GM23338 (cell line): ENCODE data around the gene TCF7. TPM values are rescaled to one million over a fixed set of nuclear protein-coding genes. Genes with fewer than 3 reads are reported as not detected.

Experiments used
- ATAC-seq: fragments of 200-7000 bp; cut with Tn5 transposase; 3 replicates; pipeline ENCODE4 v1.9.1; 2020
- DNase-seq: peaks from one replicate; pipeline ENCODE4 v3.0.0-alpha.2; 2015; ENCODE audit warnings: low spot score
- H2AFZ ChIP-seq: fragments of 200-600 bp; sonication (generic); 2 replicates; pipeline ENCODE4 v1.8.0; 2016; ENCODE audit warnings: antibody characterized with exemption, mild to moderate bottlenecking, moderate library complexity
- H3F3A ChIP-seq: fragments of 200-600 bp; sonication (generic); replicated peaks from 2 replicates; pipeline ENCODE4 v1.8.0; 2017; ENCODE audit warnings: antibody characterized with exemption, mixed run types, low read depth
- H3K27ac ChIP-seq: fragments of 200-600 bp; sonication (generic); 2 replicates; pipeline ENCODE4 v1.6.1; 2016; ENCODE audit warnings: low read depth
- H3K27me3 ChIP-seq: fragments of 200-600 bp; sonication (generic); 2 replicates; pipeline ENCODE4 v1.8.0; 2016; ENCODE audit warnings: mild to moderate bottlenecking, mixed run types, moderate library complexity; ENCODE audit not compliant: insufficient read depth
- H3K36me3 ChIP-seq: fragments of 200-600 bp; sonication (generic); 2 replicates; pipeline ENCODE4 v1.8.0; 2016; ENCODE audit warnings: mild to moderate bottlenecking; ENCODE audit not compliant: insufficient read depth
- H3K4me1 ChIP-seq: fragments of 200-600 bp; sonication (generic); 2 replicates; pipeline ENCODE4 v1.8.0; 2016; ENCODE audit warnings: mild to moderate bottlenecking, moderate library complexity; ENCODE audit not compliant: insufficient read depth
- H3K4me2 ChIP-seq: fragments of 200-600 bp; sonication (generic); 2 replicates; pipeline ENCODE4 v1.7.1; 2017; ENCODE audit warnings: mixed run types
- H3K4me3 ChIP-seq: fragments of 200-600 bp; sonication (generic); 2 replicates; pipeline ENCODE4 v1.6.1; 2016; ENCODE audit warnings: mixed run types
- H3K79me2 ChIP-seq: fragments of 200-600 bp; sonication (generic); replicated peaks from 2 replicates; pipeline ENCODE4 v1.8.0; 2017; ENCODE audit warnings: mild to moderate bottlenecking; ENCODE audit not compliant: insufficient read depth
- H3K9me2 ChIP-seq: fragments of 200-600 bp; sonication (generic); 2 replicates; pipeline ENCODE4 v1.8.0; 2017; ENCODE audit not compliant: insufficient read depth
- H4K20me1 ChIP-seq: fragments of 200-600 bp; sonication (generic); replicated peaks from 2 replicates; pipeline ENCODE4 v1.8.0; 2017; ENCODE audit warnings: mild to moderate bottlenecking; ENCODE audit not compliant: insufficient read depth
- H3K27ac Mint-ChIP-seq: 2 replicates; pipeline ENCODE4 v1.8.0; 2020; ENCODE audit warnings: inconsistent platforms, mild to moderate bottlenecking, moderate library complexity, mixed read lengths
- H3K27me3 Mint-ChIP-seq: 3 replicates; pipeline ENCODE4 v1.8.0; 2022; ENCODE audit warnings: low read depth, mild to moderate bottlenecking, moderate library complexity, mixed read lengths, inconsistent platforms; ENCODE audit not compliant: insufficient read depth, poor library complexity
- H3K36me3 Mint-ChIP-seq: 3 replicates; pipeline ENCODE4 v1.8.0; 2021; ENCODE audit warnings: low read depth, mild to moderate bottlenecking, inconsistent platforms, moderate library complexity, mixed read lengths
- H3K4me1 Mint-ChIP-seq: 3 replicates; pipeline ENCODE4 v1.8.0; 2020; ENCODE audit warnings: mild to moderate bottlenecking, inconsistent platforms, mixed read lengths
- H3K4me3 Mint-ChIP-seq: 3 replicates; pipeline ENCODE4 v1.8.0; 2021; ENCODE audit warnings: moderate library complexity, mild to moderate bottlenecking, inconsistent platforms, mixed read lengths
- H3K9me3 Mint-ChIP-seq: 3 replicates; pipeline ENCODE4 v1.8.0; 2020; ENCODE audit warnings: moderate library complexity, mild to moderate bottlenecking, inconsistent platforms, mixed read lengths
- CREB1 ChIP-seq: fragments of 250-450 bp; sonication (Bioruptor Pico); IDR thresholded peaks from 2 replicates; pipeline ENCODE4 v1.5.0; 2020; ENCODE audit warnings: low read depth, mild to moderate bottlenecking, moderate library complexity
- EZH2 ChIP-seq: fragments of 200-600 bp; sonication (generic); IDR thresholded peaks from one replicate; pipeline ENCODE4 v1.8.0; 2017; ENCODE audit warnings: antibody characterized with exemption, mild to moderate bottlenecking, low read depth; ENCODE audit not compliant: unreplicated experiment
- EZH2phosphoT487 ChIP-seq: fragments of 200-600 bp; sonication (generic); IDR thresholded peaks from one replicate; pipeline ENCODE4 v1.8.1; 2018; ENCODE audit warnings: antibody characterized with exemption; ENCODE audit not compliant: unreplicated experiment
- JUNB ChIP-seq: IDR thresholded peaks from one replicate; pipeline ENCODE4 v1.6.1; 2016; ENCODE audit warnings: antibody characterized with exemption; ENCODE audit not compliant: unreplicated experiment
- NANOG ChIP-seq: IDR thresholded peaks from 2 replicates; pipeline ENCODE4 v1.6.1; 2016; ENCODE audit warnings: antibody characterized with exemption, borderline replicate concordance
- POLR2AphosphoS5 ChIP-seq: IDR thresholded peaks from 2 replicates; pipeline ENCODE4 v1.6.1; 2016; ENCODE audit warnings: antibody characterized with exemption, low read depth
- STAT1 ChIP-seq: IDR thresholded peaks from one replicate; pipeline ENCODE4 v1.6.1; 2016; ENCODE audit warnings: antibody characterized with exemption; ENCODE audit not compliant: unreplicated experiment
- ZNF114 ChIP-seq: fragments of 250-450 bp; sonication (Bioruptor Pico); IDR thresholded peaks from 2 replicates; pipeline ENCODE4 v1.5.0; 2020; ENCODE audit warnings: mild to moderate bottlenecking, moderate library complexity
- ZNF331 ChIP-seq: fragments of 250-450 bp; sonication (Bioruptor Pico); IDR thresholded peaks from 2 replicates; pipeline ENCODE4 v1.5.0; 2020; ENCODE audit warnings: low read depth, mild to moderate bottlenecking, moderate library complexity
- polyA plus RNA-seq: library from polyadenylated mRNA; unstranded; fragments of >200 nt; fragmentation: Nextera tagmentation; extraction: Ambion mirVana; gene quantifications from 2 replicates; pipeline ENCODE4 v1.2.1, GENCODE V29; 2016
- total RNA-seq: library from RNA; depleted of rRNA; stranded (reverse); fragments of >200 nt; shearing (Covaris generic); gene quantifications from 2 replicates; pipeline ENCODE4 v1.2.3, GENCODE V29; 2014
- TF ChIP-seq, protein P1 (sequence below): IDR thresholded peaks from one replicate; pipeline ENCODE4 v1.6.1; 2018; ENCODE audit warnings: antibody characterized with exemption; ENCODE audit not compliant: unreplicated experiment
- TF ChIP-seq, protein P2 (sequence below), 2 experiments: fragments of 200-600 bp in 1 of 2; sonication (generic) in 1 of 2; conservative IDR thresholded peaks; 2 replicates each; pipeline versions ENCODE4 v1.5.1 to v1.6.1; 2016 to 2017; ENCODE audit warnings: antibody characterized with exemption in 2 of 2, low read depth in 2 of 2, mild to moderate bottlenecking in 2 of 2, moderate library complexity in 1 of 2
- TF ChIP-seq, protein P3 (sequence below): IDR thresholded peaks from 2 replicates; pipeline ENCODE4 v1.6.1; 2016; ENCODE audit warnings: antibody characterized with exemption
- TF ChIP-seq, protein P4 (sequence below): fragments of 250-450 bp; sonication (Bioruptor Pico); IDR thresholded peaks from 2 replicates; pipeline ENCODE4 v1.5.0; 2020; ENCODE audit warnings: mild to moderate bottlenecking, moderate library complexity

The TCF7 gene
- total and polyA plus RNA-seq, 2 experiments from 2014 or later = 5.6 to 8.1 TPM

DNA sequence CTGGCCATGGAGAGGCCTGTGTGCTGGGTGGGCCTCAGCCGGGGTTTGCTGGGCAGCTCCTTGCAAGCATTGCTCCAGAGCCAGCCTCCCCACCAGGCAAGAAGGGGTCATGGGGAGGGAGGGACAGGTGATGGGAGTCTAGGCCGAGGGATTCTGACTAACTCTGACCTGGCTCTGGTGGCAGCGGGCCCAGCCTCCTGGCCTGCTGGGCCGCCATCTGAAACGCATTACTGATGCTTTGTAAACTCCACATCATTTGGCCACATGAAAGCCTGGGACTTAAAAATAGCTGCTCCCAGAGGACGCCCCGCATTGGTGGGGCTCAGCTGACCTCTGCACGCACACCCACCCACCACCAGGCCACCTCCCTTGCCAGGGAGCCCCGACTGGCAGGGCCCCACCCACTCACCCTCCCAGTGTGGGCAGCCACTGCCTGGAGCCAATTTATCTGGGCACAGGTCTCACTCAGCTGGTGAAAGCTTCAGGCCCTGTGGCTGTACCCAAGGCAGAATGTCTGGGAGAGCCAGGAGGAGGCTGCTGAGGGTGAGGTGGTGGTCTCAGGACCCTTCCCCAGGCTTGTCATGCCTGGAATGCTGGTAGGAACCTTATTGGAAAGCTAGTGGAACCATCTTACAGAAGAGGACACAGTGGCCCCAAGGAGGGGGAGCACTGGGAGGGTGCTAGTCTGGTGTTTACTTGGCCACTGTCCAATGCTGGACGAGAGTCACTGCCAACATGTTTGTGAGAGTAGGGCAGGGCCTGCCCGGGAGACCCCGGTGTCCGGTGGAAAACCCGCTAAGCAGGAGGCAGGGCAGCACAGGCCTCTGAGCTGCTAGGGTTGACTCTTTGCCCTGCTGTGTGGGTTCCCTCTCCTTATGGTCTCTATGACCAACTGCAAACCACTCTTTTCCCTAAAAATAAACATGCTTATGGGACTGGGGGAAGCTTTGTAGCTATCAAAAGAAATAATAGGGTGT, 10.8 kb downstream of the TCF7 start:
- no peak overlapping the region for H3K4me3 ChIP-seq
- H3K27me3 ChIP-seq = no peaks in the 10 kb centered on the region
- peaks cover 19% of the 10 kb centered on the region for H3K27me3 Mint-ChIP-seq
- H3K36me3 Mint-ChIP-seq = no peaks in the 10 kb centered on the region; the same call in 2 of the 3 replicates
- H3K27ac Mint-ChIP-seq = no peak overlapping the region
- no peaks in the 10 kb centered on the region for H3K9me2 ChIP-seq
- no peaks in the 10 kb centered on the region for H3K4me1 ChIP-seq
- no peak overlapping the region for H3K27ac ChIP-seq
- H3K36me3 ChIP-seq = no peaks in the 10 kb centered on the region
- H3F3A ChIP-seq = no peaks in the 10 kb centered on the region
- peaks cover 3% of the 10 kb centered on the region; the same call in 1 of the 2 replicates for H4K20me1 ChIP-seq
- TF ChIP-seq EZH2phosphoT487 = no peak
- no peak for TF ChIP-seq NANOG
- TF ChIP-seq, protein P1, sequence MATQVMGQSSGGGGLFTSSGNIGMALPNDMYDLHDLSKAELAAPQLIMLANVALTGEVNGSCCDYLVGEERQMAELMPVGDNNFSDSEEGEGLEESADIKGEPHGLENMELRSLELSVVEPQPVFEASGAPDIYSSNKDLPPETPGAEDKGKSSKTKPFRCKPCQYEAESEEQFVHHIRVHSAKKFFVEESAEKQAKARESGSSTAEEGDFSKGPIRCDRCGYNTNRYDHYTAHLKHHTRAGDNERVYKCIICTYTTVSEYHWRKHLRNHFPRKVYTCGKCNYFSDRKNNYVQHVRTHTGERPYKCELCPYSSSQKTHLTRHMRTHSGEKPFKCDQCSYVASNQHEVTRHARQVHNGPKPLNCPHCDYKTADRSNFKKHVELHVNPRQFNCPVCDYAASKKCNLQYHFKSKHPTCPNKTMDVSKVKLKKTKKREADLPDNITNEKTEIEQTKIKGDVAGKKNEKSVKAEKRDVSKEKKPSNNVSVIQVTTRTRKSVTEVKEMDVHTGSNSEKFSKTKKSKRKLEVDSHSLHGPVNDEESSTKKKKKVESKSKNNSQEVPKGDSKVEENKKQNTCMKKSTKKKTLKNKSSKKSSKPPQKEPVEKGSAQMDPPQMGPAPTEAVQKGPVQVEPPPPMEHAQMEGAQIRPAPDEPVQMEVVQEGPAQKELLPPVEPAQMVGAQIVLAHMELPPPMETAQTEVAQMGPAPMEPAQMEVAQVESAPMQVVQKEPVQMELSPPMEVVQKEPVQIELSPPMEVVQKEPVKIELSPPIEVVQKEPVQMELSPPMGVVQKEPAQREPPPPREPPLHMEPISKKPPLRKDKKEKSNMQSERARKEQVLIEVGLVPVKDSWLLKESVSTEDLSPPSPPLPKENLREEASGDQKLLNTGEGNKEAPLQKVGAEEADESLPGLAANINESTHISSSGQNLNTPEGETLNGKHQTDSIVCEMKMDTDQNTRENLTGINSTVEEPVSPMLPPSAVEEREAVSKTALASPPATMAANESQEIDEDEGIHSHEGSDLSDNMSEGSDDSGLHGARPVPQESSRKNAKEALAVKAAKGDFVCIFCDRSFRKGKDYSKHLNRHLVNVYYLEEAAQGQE = no peak
- TF ChIP-seq, protein P2, sequence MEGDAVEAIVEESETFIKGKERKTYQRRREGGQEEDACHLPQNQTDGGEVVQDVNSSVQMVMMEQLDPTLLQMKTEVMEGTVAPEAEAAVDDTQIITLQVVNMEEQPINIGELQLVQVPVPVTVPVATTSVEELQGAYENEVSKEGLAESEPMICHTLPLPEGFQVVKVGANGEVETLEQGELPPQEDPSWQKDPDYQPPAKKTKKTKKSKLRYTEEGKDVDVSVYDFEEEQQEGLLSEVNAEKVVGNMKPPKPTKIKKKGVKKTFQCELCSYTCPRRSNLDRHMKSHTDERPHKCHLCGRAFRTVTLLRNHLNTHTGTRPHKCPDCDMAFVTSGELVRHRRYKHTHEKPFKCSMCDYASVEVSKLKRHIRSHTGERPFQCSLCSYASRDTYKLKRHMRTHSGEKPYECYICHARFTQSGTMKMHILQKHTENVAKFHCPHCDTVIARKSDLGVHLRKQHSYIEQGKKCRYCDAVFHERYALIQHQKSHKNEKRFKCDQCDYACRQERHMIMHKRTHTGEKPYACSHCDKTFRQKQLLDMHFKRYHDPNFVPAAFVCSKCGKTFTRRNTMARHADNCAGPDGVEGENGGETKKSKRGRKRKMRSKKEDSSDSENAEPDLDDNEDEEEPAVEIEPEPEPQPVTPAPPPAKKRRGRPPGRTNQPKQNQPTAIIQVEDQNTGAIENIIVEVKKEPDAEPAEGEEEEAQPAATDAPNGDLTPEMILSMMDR (conservative IDR thresholded peaks at IDR 0.05; ENCODE audit: low read depth in 2 of 2) = no peak
- no peak for TF ChIP-seq POLR2AphosphoS5
- TF ChIP-seq JUNB = no peak
- no peak for TF ChIP-seq CREB1 (CRISPR knock-in tag)
- TF ChIP-seq EZH2 = no peak
- TF ChIP-seq, protein P3, sequence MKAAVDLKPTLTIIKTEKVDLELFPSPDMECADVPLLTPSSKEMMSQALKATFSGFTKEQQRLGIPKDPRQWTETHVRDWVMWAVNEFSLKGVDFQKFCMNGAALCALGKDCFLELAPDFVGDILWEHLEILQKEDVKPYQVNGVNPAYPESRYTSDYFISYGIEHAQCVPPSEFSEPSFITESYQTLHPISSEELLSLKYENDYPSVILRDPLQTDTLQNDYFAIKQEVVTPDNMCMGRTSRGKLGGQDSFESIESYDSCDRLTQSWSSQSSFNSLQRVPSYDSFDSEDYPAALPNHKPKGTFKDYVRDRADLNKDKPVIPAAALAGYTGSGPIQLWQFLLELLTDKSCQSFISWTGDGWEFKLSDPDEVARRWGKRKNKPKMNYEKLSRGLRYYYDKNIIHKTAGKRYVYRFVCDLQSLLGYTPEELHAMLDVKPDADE = no peak
- no peak for TF ChIP-seq ZNF114
- TF ChIP-seq STAT1 = no peak
- TF ChIP-seq, protein P4, sequence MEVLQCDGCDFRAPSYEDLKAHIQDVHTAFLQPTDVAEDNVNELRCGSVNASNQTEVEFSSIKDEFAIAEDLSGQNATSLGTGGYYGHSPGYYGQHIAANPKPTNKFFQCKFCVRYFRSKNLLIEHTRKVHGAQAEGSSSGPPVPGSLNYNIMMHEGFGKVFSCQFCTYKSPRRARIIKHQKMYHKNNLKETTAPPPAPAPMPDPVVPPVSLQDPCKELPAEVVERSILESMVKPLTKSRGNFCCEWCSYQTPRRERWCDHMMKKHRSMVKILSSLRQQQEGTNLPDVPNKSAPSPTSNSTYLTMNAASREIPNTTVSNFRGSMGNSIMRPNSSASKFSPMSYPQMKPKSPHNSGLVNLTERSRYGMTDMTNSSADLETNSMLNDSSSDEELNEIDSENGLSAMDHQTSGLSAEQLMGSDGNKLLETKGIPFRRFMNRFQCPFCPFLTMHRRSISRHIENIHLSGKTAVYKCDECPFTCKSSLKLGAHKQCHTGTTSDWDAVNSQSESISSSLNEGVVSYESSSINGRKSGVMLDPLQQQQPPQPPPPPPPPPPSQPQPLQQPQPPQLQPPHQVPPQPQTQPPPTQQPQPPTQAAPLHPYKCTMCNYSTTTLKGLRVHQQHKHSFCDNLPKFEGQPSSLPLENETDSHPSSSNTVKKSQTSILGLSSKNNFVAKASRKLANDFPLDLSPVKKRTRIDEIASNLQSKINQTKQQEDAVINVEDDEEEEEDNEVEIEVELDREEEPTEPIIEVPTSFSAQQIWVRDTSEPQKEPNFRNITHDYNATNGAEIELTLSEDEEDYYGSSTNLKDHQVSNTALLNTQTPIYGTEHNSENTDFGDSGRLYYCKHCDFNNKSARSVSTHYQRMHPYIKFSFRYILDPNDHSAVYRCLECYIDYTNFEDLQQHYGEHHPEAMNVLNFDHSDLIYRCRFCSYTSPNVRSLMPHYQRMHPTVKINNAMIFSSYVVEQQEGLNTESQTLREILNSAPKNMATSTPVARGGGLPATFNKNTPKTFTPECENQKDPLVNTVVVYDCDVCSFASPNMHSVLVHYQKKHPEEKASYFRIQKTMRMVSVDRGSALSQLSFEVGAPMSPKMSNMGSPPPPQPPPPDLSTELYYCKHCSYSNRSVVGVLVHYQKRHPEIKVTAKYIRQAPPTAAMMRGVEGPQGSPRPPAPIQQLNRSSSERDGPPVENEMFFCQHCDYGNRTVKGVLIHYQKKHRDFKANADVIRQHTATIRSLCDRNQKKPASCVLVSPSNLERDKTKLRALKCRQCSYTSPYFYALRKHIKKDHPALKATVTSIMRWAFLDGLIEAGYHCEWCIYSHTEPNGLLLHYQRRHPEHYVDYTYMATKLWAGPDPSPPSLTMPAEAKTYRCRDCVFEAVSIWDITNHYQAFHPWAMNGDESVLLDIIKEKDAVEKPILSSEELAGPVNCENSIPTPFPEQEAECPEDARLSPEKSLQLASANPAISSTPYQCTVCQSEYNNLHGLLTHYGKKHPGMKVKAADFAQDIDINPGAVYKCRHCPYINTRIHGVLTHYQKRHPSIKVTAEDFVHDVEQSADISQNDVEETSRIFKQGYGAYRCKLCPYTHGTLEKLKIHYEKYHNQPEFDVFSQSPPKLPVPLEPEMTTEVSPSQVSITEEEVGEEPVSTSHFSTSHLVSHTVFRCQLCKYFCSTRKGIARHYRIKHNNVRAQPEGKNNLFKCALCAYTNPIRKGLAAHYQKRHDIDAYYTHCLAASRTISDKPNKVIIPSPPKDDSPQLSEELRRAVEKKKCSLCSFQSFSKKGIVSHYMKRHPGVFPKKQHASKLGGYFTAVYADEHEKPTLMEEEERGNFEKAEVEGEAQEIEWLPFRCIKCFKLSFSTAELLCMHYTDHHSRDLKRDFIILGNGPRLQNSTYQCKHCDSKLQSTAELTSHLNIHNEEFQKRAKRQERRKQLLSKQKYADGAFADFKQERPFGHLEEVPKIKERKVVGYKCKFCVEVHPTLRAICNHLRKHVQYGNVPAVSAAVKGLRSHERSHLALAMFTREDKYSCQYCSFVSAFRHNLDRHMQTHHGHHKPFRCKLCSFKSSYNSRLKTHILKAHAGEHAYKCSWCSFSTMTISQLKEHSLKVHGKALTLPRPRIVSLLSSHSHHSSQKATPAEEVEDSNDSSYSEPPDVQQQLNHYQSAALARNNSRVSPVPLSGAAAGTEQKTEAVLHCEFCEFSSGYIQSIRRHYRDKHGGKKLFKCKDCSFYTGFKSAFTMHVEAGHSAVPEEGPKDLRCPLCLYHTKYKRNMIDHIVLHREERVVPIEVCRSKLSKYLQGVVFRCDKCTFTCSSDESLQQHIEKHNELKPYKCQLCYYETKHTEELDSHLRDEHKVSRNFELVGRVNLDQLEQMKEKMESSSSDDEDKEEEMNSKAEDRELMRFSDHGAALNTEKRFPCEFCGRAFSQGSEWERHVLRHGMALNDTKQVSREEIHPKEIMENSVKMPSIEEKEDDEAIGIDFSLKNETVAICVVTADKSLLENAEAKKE (CRISPR knock-in tag) = no peak
- TF ChIP-seq ZNF331 = no peak
- ATAC-seq (no peak), DNase-seq (no peak)
- H3K79me2 ChIP-seq = no peaks in the 10 kb centered on the region
- H3K4me3 Mint-ChIP-seq = no peak overlapping the region
- no peaks in the 10 kb centered on the region for H3K4me1 Mint-ChIP-seq
- H3K9me3 Mint-ChIP-seq = no peaks in the 10 kb centered on the region
- no peak overlapping the region for H2AFZ ChIP-seq
- no peak overlapping the region for H3K4me2 ChIP-seq
